DMS53 (cell line): ENCODE data around the gene PPM1L.

ENCODE experiments used
- DNase-seq: peaks from one replicate; lab custom pipeline; 2025; lab: John Stamatoyannopoulos, UW

PPM1L gene

GRCh38 chr3:160852856-160853255 lies 96.8 kb downstream of the PPM1L start:
- no peak for DNase-seq

GRCh38 chr3:160856450-160856849 lies 100.4 kb downstream of the PPM1L start:
- DNase-seq = peak; percentile 40

GRCh38 chr3:160857476-160858119 lies 101.6 kb downstream of the PPM1L start:
- no peak for DNase-seq

- no peak for DNase-seq
Measured at GRCh38 chr3:160860346-160860745, 104.3 kb downstream of the PPM1L start.

GRCh38 chr3:160869825-160870224 lies 113.8 kb downstream of the PPM1L start:
- DNase-seq = peak; percentile 48

GRCh38 chr3:160870327-160870726 lies 114.3 kb downstream of the PPM1L start:
- DNase-seq = peak; percentile 62

- DNase-seq = no peak
Measured at GRCh38 chr3:160874736-160875135, 118.7 kb downstream of the PPM1L start.

GRCh38 chr3:160876643-160877042 lies 120.6 kb downstream of the PPM1L start:
- no peak for DNase-seq

- no peak for DNase-seq
Measured at GRCh38 chr3:160879859-160880258, 123.8 kb downstream of the PPM1L start.

- no peak for DNase-seq
Measured at GRCh38 chr3:160883373-160883772, 127.3 kb downstream of the PPM1L start.

- DNase-seq = peak; percentile 1
Measured at GRCh38 chr3:160885791-160886286, 129.8 kb downstream of the PPM1L start.

GRCh38 chr3:160886421-160886820 lies 130.4 kb downstream of the PPM1L start:
- DNase-seq = no peak

- no peak for DNase-seq
Measured at GRCh38 chr3:160893207-160893606, 137.2 kb downstream of the PPM1L start.

- DNase-seq = no peak
Measured at GRCh38 chr3:160904691-160905090, 148.7 kb downstream of the PPM1L start.

GRCh38 chr3:160906646-160907045 lies 150.6 kb downstream of the PPM1L start:
- DNase-seq = no peak

GRCh38 chr3:160909917-160910316 lies 153.9 kb downstream of the PPM1L start:
- DNase-seq = no peak

GRCh38 chr3:160911411-160911810 lies 155.4 kb downstream of the PPM1L start:
- no peak for DNase-seq

GRCh38 chr3:160916472-160916871 lies 160.4 kb downstream of the PPM1L start:
- no peak for DNase-seq

- peak; percentile 49 for DNase-seq
Measured at GRCh38 chr3:160919942-160920341, 163.9 kb downstream of the PPM1L start.

GRCh38 chr3:160921020-160921635 lies 165.1 kb downstream of the PPM1L start:
- DNase-seq = peak; percentile 71

GRCh38 chr3:160924776-160925175 lies 168.7 kb downstream of the PPM1L start:
- DNase-seq = no peak

GRCh38 chr3:160927620-160928019 lies 171.6 kb downstream of the PPM1L start:
- no peak for DNase-seq

GRCh38 chr3:160928183-160928726 lies 172.2 kb downstream of the PPM1L start:
- DNase-seq = peak; percentile 65
